ENCODE data around the gene ZNF438.

DNA sequence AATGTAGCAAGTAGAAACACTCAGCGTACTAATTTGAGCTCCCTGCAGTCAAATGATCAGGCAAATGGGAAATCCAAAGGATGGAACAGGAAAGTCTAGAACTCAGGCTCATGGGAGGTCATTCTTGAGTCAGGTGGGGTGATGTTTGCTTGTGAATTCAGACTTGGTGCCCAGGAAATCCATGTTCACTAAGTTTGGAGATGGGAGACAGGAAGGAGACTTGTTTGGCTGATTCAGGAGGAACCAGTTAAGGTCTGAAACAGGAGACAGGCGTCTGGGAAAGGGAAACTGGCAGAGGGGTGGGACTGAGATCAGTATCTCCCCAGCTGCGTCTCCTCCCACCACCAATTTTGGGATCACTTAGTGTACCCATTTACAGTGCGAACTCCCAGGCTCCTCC lies 38.4 kb upstream of the ZNF438 start:
- TF ChIP-seq, protein P1, sequence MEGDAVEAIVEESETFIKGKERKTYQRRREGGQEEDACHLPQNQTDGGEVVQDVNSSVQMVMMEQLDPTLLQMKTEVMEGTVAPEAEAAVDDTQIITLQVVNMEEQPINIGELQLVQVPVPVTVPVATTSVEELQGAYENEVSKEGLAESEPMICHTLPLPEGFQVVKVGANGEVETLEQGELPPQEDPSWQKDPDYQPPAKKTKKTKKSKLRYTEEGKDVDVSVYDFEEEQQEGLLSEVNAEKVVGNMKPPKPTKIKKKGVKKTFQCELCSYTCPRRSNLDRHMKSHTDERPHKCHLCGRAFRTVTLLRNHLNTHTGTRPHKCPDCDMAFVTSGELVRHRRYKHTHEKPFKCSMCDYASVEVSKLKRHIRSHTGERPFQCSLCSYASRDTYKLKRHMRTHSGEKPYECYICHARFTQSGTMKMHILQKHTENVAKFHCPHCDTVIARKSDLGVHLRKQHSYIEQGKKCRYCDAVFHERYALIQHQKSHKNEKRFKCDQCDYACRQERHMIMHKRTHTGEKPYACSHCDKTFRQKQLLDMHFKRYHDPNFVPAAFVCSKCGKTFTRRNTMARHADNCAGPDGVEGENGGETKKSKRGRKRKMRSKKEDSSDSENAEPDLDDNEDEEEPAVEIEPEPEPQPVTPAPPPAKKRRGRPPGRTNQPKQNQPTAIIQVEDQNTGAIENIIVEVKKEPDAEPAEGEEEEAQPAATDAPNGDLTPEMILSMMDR (conservative IDR thresholded peaks at IDR 0.05; ENCODE audit: low read depth, low read length), result no peak
- TF ChIP-seq EZH2 (IDR thresholded peaks at IDR 0.05; ENCODE audit: borderline replicate concordance, low read depth, low read length, poor library complexity, severe bottlenecking), result no peak
